H9 (cell line): ENCODE measurements around the gene NUP54. TPM values are rescaled to one million over a fixed set of nuclear protein-coding genes. Genes with fewer than 3 reads are reported as not detected.

Source experiments
- DNase-seq: peaks from one replicate; pipeline ENCODE4 v3.0.0-alpha.2; 2017
- H2AFZ ChIP-seq: one replicate; pipeline ENCODE4 v1.6.1; 2013; ENCODE audit warnings: mild to moderate bottlenecking, low read length, control low read depth, moderate library complexity
- H2AK5ac ChIP-seq: 2 replicates; pipeline ENCODE4 v1.6.1; 2013; ENCODE audit warnings: low read length, control low read depth, mixed read lengths; ENCODE audit not compliant: insufficient read length
- H2BK120ac ChIP-seq: one replicate; pipeline ENCODE4 v1.6.1; 2013; ENCODE audit warnings: low read depth, mild to moderate bottlenecking, low read length, control low read depth, inconsistent platforms; ENCODE audit not compliant: poor library complexity, severe bottlenecking
- H2BK12ac ChIP-seq: 2 replicates; pipeline ENCODE4 v1.6.1; 2013; ENCODE audit warnings: low read length, control low read depth, mixed read lengths, low read depth; ENCODE audit not compliant: insufficient read length
- H2BK15ac ChIP-seq: 2 replicates; pipeline ENCODE4 v1.6.1; 2013; ENCODE audit warnings: low read depth, low read length, control low read depth
- H2BK20ac ChIP-seq: one replicate; pipeline ENCODE4 v1.6.1; 2013; ENCODE audit warnings: low read depth, mild to moderate bottlenecking, low read length, control low read depth, inconsistent platforms; ENCODE audit not compliant: poor library complexity, severe bottlenecking
- H2BK5ac ChIP-seq: 2 replicates; pipeline ENCODE4 v1.6.1; 2013; ENCODE audit warnings: low read length, control low read depth, mixed read lengths; ENCODE audit not compliant: insufficient read length
- H3K14ac ChIP-seq: 2 replicates; pipeline ENCODE4 v1.6.1; 2013; ENCODE audit warnings: low read length, control low read depth; ENCODE audit not compliant: insufficient read depth
- H3K18ac ChIP-seq: 2 replicates; pipeline ENCODE4 v1.6.1; 2013; ENCODE audit warnings: low read depth, mild to moderate bottlenecking, mixed read lengths, low read length, control low read depth; ENCODE audit not compliant: insufficient read length
- H3K23ac ChIP-seq: 2 replicates; pipeline ENCODE4 v1.6.1; 2013; ENCODE audit warnings: low read length, control low read depth, mixed read lengths, low read depth; ENCODE audit not compliant: insufficient read length
- H3K23me2 ChIP-seq: 2 replicates; pipeline ENCODE4 v1.6.1; 2013; ENCODE audit warnings: low read depth, mild to moderate bottlenecking, mixed read lengths, low read length, control low read depth; ENCODE audit not compliant: insufficient read length, poor library complexity, severe bottlenecking
- H3K27ac ChIP-seq: 2 replicates; pipeline ENCODE4 v1.5.1; 2013; ENCODE audit warnings: low read length, control low read depth, mixed read lengths, low read depth; ENCODE audit not compliant: insufficient read length
- H3K27me3 ChIP-seq: 2 replicates; pipeline ENCODE4 v1.6.1; 2013; ENCODE audit warnings: low read length, control low read depth, inconsistent platforms; ENCODE audit not compliant: insufficient read depth
- H3K4ac ChIP-seq: 2 replicates; pipeline ENCODE4 v1.6.1; 2013; ENCODE audit warnings: low read depth, mild to moderate bottlenecking, control low read depth, inconsistent platforms, low read length, moderate library complexity
- H3K4me1 ChIP-seq: 2 replicates; pipeline ENCODE4 v1.6.1; 2013; ENCODE audit warnings: low read length, control low read depth, inconsistent platforms; ENCODE audit not compliant: insufficient read depth
- H3K4me2 ChIP-seq: 2 replicates; pipeline ENCODE4 v1.6.1; 2013; ENCODE audit warnings: low read length, control low read depth, mixed read lengths; ENCODE audit not compliant: insufficient read length, insufficient read depth
- H3K56ac ChIP-seq: 2 replicates; pipeline ENCODE4 v1.6.1; 2013; ENCODE audit warnings: low read depth, mild to moderate bottlenecking, mixed read lengths, low read length, control low read depth; ENCODE audit not compliant: insufficient read length
- H3K79me1 ChIP-seq: 2 replicates; pipeline ENCODE4 v1.6.1; 2013; ENCODE audit warnings: low read depth, mild to moderate bottlenecking, moderate library complexity, low read length, control low read depth, inconsistent platforms; ENCODE audit not compliant: insufficient read depth, poor library complexity, severe bottlenecking
- H3K79me2 ChIP-seq: 2 replicates; pipeline ENCODE4 v1.6.1; 2013; ENCODE audit warnings: low read length, control low read depth, inconsistent platforms; ENCODE audit not compliant: insufficient read depth
- H3K9ac ChIP-seq: 2 replicates; pipeline ENCODE4 v1.6.1; 2013; ENCODE audit warnings: low read length, control low read depth, mixed read lengths; ENCODE audit not compliant: insufficient read length; ENCODE audit errors: extremely low read depth
- H3K9me3 ChIP-seq: one replicate; pipeline ENCODE4 v1.6.1; 2013; ENCODE audit warnings: low read depth, low read length, inconsistent platforms; ENCODE audit not compliant: control insufficient read depth
- H3T11ph ChIP-seq: one replicate; pipeline ENCODE4 v1.6.1; 2013; ENCODE audit warnings: mild to moderate bottlenecking, low read length, control low read depth, inconsistent platforms
- H4K20me1 ChIP-seq: one replicate; pipeline ENCODE4 v1.6.1; 2013; ENCODE audit not compliant: control insufficient read depth, insufficient read length, insufficient read depth
- H4K5ac ChIP-seq: 2 replicates; pipeline ENCODE4 v1.6.1; 2013; ENCODE audit warnings: low read depth, mild to moderate bottlenecking, mixed read lengths, low read length, control low read depth; ENCODE audit not compliant: insufficient read length
- H4K8ac ChIP-seq: replicated peaks from 2 replicates; pipeline ENCODE4 v1.6.1; 2013; ENCODE audit warnings: low read length, control low read depth, mixed read lengths, low read depth; ENCODE audit not compliant: insufficient read length
- H4K91ac ChIP-seq: 2 replicates; pipeline ENCODE4 v1.6.1; 2013; ENCODE audit warnings: low read depth, mild to moderate bottlenecking, moderate library complexity, mixed read lengths, low read length, control low read depth; ENCODE audit not compliant: insufficient read length
- H3K27ac Mint-ChIP-seq, 3 experiments: 2 replicates in 2 of 3; 3 replicates in 1 of 3; pipeline ENCODE4 v1.8.0; 2020 to 2021; ENCODE audit warnings: mixed read lengths in 3 of 3, mild to moderate bottlenecking in 1 of 3, moderate library complexity in 1 of 3
- H3K27me3 Mint-ChIP-seq: 2 replicates; pipeline ENCODE4 v1.8.0; 2021; ENCODE audit warnings: low read depth, mild to moderate bottlenecking, moderate library complexity, mixed read lengths
- H3K36me3 Mint-ChIP-seq, 3 experiments: 2 replicates in 2 of 3; 3 replicates in 1 of 3; pipeline ENCODE4 v1.8.0; 2020 to 2021; ENCODE audit warnings: low read depth in 3 of 3, mixed read lengths in 3 of 3; ENCODE audit not compliant: insufficient read depth in 1 of 3
- H3K4me1 Mint-ChIP-seq, 2 experiments: 2 replicates each; pipeline ENCODE4 v1.8.0; 2020; ENCODE audit warnings: mixed read lengths in 2 of 2
- H3K4me3 Mint-ChIP-seq, 2 experiments: 2 replicates in 1 of 2; 3 replicates in 1 of 2; pipeline ENCODE4 v1.8.0; 2020 to 2021; ENCODE audit warnings: mild to moderate bottlenecking in 2 of 2, mixed read lengths in 2 of 2, moderate library complexity in 1 of 2
- H3K9me3 Mint-ChIP-seq, 2 experiments: 2 replicates in 1 of 2; 3 replicates in 1 of 2; pipeline ENCODE4 v1.8.0; 2020; ENCODE audit warnings: mild to moderate bottlenecking in 2 of 2, mixed read lengths in 2 of 2, moderate library complexity in 1 of 2
- WGBS: extraction: QIAGEN DNeasy Blood & Tissue Kit; methylation state at CpG from one replicate; pipeline ENCODE4 v1.1.7; 2013; ENCODE audit warnings: missing lambda C conversion rate, low lambda C conversion rate, mixed read lengths; ENCODE audit not compliant: insufficient read length; ENCODE audit errors: extremely low coverage; 5-methylcytosine and 5-hydroxymethylcytosine counted together
- total RNA-seq: library from RNA; stranded (reverse); gene quantifications from 2 replicates; pipeline ENCODE4 v1.2.1, GENCODE V29; 2021
- TF ChIP-seq, protein P1 (sequence below): fragments of 200-600 bp; sonication (generic); conservative IDR thresholded peaks from 3 replicates; pipeline ENCODE4 v1.8.0; 2021; ENCODE audit warnings: antibody characterized with exemption, mild to moderate bottlenecking

The NUP54 gene
- total RNA-seq, 1 experiment from 2014 or later, result 129 TPM

DNA sequence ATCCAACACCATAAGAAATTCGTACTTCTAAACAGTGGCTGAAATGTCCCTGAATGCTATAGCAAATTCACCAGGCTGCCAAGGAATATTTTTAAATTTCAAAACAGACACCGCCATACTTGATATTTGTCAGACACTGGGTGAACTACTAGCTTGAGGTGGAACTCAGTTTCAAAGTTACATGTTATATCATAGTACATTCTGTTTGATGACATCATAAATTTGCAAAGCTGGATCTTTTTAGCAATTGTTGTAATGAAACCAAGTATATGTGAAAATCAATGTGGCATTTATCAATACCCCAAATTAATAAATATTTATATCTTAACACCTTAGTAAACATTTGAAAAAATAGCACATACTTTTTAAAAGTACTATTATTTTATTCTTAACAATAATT is 59.5 kb downstream of the NUP54 start:
- Histone ChIP-seq H2BK5ac (no peak overlapping the region), H3K27ac (no peak overlapping the region), H3K23ac (no peak overlapping the region), H3K18ac (no peak overlapping the region), H3K79me1 (no peaks in the 10 kb centered on the region), H3K4me2 (no peak overlapping the region), H2BK15ac (no peak overlapping the region), H3K9me3 (no peaks in the 10 kb centered on the region), H3K79me2 (no peaks in the 10 kb centered on the region), H3K4me1 (no peaks in the 10 kb centered on the region), H3K4ac (no peak overlapping the region), H3T11ph (no peak overlapping the region), H2BK12ac (no peak overlapping the region), H3K23me2 (no peaks in the 10 kb centered on the region), H3K56ac (no peak overlapping the region), H3K27me3 (no peaks in the 10 kb centered on the region), H2BK20ac (no peak overlapping the region), H2AK5ac (no peak overlapping the region), H4K5ac (no peak overlapping the region), H4K91ac (no peak overlapping the region), H2AFZ (no peak overlapping the region), H3K9ac (no peak overlapping the region), H4K8ac (no peak overlapping the region), H2BK120ac (no peak overlapping the region), H4K20me1 (no peaks in the 10 kb centered on the region), H3K14ac (no peak overlapping the region)
- Mint-ChIP-seq H3K36me3 (peaks cover 0 to 6% (median 0%) of the 10 kb centered on the region in 3 experiments; a peak in 1 of 7 replicates), H3K27me3 (no peaks in the 10 kb centered on the region; the same call in 1 of the 2 replicates), H3K4me1 (peaks cover 16% of the 10 kb centered on the region in 2 experiments), H3K4me3 (no peak overlapping the region), H3K9me3 (no peaks in the 10 kb centered on the region; a peak in 1 of 5 replicates), H3K27ac (no peak overlapping the region)
- TF ChIP-seq, protein P1, sequence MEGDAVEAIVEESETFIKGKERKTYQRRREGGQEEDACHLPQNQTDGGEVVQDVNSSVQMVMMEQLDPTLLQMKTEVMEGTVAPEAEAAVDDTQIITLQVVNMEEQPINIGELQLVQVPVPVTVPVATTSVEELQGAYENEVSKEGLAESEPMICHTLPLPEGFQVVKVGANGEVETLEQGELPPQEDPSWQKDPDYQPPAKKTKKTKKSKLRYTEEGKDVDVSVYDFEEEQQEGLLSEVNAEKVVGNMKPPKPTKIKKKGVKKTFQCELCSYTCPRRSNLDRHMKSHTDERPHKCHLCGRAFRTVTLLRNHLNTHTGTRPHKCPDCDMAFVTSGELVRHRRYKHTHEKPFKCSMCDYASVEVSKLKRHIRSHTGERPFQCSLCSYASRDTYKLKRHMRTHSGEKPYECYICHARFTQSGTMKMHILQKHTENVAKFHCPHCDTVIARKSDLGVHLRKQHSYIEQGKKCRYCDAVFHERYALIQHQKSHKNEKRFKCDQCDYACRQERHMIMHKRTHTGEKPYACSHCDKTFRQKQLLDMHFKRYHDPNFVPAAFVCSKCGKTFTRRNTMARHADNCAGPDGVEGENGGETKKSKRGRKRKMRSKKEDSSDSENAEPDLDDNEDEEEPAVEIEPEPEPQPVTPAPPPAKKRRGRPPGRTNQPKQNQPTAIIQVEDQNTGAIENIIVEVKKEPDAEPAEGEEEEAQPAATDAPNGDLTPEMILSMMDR, result no peak
- WGBS, result no CpG with 5 or more reads among the region's 2 CpGs
- no peak for DNase-seq
